ENCODE results near the gene MED14. TPM values are rescaled to one million over a fixed set of nuclear protein-coding genes. Genes with fewer than 3 reads are reported as not detected.

MED14 gene
- total and polyA plus RNA-seq, 2 of the 8 experiments (the other 6 are each of a cell fraction or from before 2014, with no cell fraction given): 79.7 to 117 TPM

- Histone ChIP-seq H4K5ac (ENCODE audit: insufficient read length, low read depth, low read length) (no peak overlapping the region), H2BK120ac (replicated peaks; ENCODE audit: low read depth, low read length) (no peak overlapping the region), H4K8ac (ENCODE audit: extremely low read depth, insufficient read depth, low read length) (no peak overlapping the region), H3K9ac (replicated peaks in 1 of 4; ENCODE audit: extremely low read depth in 1 of 4, low read depth in 3 of 4, low read length in 3 of 4) (peak overlapping the region in 1 of 4 experiments; percentile 27; a peak in 1 of 7 replicates), H3K56ac (replicated peaks; ENCODE audit: insufficient read length, low read depth, low read length) (no peak overlapping the region), H3K23me2 (ENCODE audit: low read depth, low read length) (0 out of 2 replicates have a peak, but pooled peaks cover 1% of the 10 kb centered on the region), H3K79me1 (ENCODE audit: low read depth, low read length) (no peaks in the 10 kb centered on the region), H3K4me3 (ENCODE audit: extremely low read depth in 1 of 4, insufficient read depth in 2 of 4, low read depth in 3 of 4, low read length in 4 of 4) (peak overlapping the region; percentile 62 to 95 (median 71)), H2BK12ac (ENCODE audit: low read depth, low read length) (no peak overlapping the region), H2BK20ac (ENCODE audit: low read length) (no peak overlapping the region), H3K23ac (ENCODE audit: insufficient read length) (no peak overlapping the region), H3K27ac (ENCODE audit: low read depth, low read length) (no peak overlapping the region), H3K14ac (ENCODE audit: insufficient read length) (no peak overlapping the region), H3K4me2 (ENCODE audit: insufficient read depth in 1 of 2, low read depth in 2 of 2, low read length in 2 of 2) (peak overlapping the region; percentile 70 to 90), H3K18ac (ENCODE audit: extremely low read depth, low read length) (no peak overlapping the region), H4K91ac (replicated peaks; ENCODE audit: insufficient read length, low read length) (no peak overlapping the region), H2AK5ac (ENCODE audit: low read depth, low read length) (no peak overlapping the region), H3K36me3 (ENCODE audit: control insufficient read depth in 2 of 4, insufficient read depth in 4 of 4, low read length in 3 of 4) (peaks cover 0 to 19% (median 2%) of the 10 kb centered on the region in 4 experiments; a peak in 2 of 8 replicates), H2AFZ (ENCODE audit: low read length) (no peak overlapping the region), H3K4me1 (replicated peaks in 1 of 4; ENCODE audit: control insufficient read depth in 3 of 4, insufficient read depth in 4 of 4, low read length in 3 of 4) (peaks cover 0 to 3% (median 0%) of the 10 kb centered on the region in 4 experiments; a peak in 1 of 7 replicates), H2BK15ac (ENCODE audit: low read length) (no peak overlapping the region), H3K4ac (replicated peaks; ENCODE audit: insufficient read length, low read depth, low read length) (no peak overlapping the region), H4K20me1 (replicated peaks in 1 of 2; ENCODE audit: control insufficient read depth in 1 of 2, insufficient read depth in 2 of 2, low read length in 2 of 2) (peaks cover 6% of the 10 kb centered on the region in 2 experiments), H3K9me3 (ENCODE audit: insufficient read depth in 2 of 2, low read depth in 1 of 2, low read length in 1 of 2) (no peaks in the 10 kb centered on the region), H3K27me3 (replicated peaks in 1 of 4; ENCODE audit: control insufficient read depth in 3 of 4, extremely low read depth in 1 of 4, insufficient read depth in 3 of 4, low read length in 3 of 4) (no peaks in the 10 kb centered on the region), H2BK5ac (ENCODE audit: low read depth, low read length) (no peak overlapping the region), H3K79me2 (ENCODE audit: control insufficient read depth in 1 of 2, insufficient read depth in 2 of 2, low read length in 2 of 2) (peaks cover 31 to 67% of the 10 kb centered on the region in 2 experiments)
- WGBS, 2 experiments (ENCODE audit: extremely low coverage in 1 of 2, insufficient coverage in 1 of 2, insufficient read length in 1 of 2, insufficient replicate concordance in 2 of 2, low coverage in 1 of 2, low lambda C conversion rate in 2 of 2, missing lambda C conversion rate in 1 of 2): 77% methylated on average over 2 of the region's 2 CpGs; no CpG with 5 or more reads in 1 of the 2 experiments
- DNase-seq (ENCODE audit: low read depth in 1 of 2, low spot score in 2 of 2) (no peak), FAIRE-seq (no peak)
- no peak for TF ChIP-seq CBX8 (IDR thresholded peaks at IDR 0.05; ENCODE audit: borderline replicate concordance, low read depth, low read length)
- no peak for TF ChIP-seq KDM5A (IDR thresholded peaks at IDR 0.05; ENCODE audit: low read length)
- TF ChIP-seq SP2 (IDR thresholded peaks at IDR 0.05; ENCODE audit: low read length): no peak
- TF ChIP-seq POLR2A (IDR thresholded peaks at IDR 0.05; ENCODE audit: control extremely low read depth in 1 of 2, low read depth in 2 of 2, low read length in 2 of 2): no peak
- TF ChIP-seq SP4 (IDR thresholded peaks at IDR 0.05; ENCODE audit: low read length): no peak
- no peak for TF ChIP-seq RAD21 (IDR thresholded peaks at IDR 0.05 in 1 of 2, conservative IDR thresholded peaks at IDR 0.05 in 1 of 2; ENCODE audit: low read depth in 2 of 2, low read length in 2 of 2)
- TF ChIP-seq KDM4A (IDR thresholded peaks at IDR 0.05; ENCODE audit: low read depth, low read length, severe bottlenecking): no peak
- TF ChIP-seq SAP30 (IDR thresholded peaks at IDR 0.05; ENCODE audit: insufficient read depth, insufficient replicate concordance, low read length): no peak
- no peak for TF ChIP-seq EGR1 (IDR thresholded peaks at IDR 0.05; ENCODE audit: borderline replicate concordance, low read depth, low read length)
- POLR2A ChIA-PET (ENCODE audit: partially characterized antibody): no interaction called here
- CTCF ChIA-PET (ENCODE audit: partially characterized antibody): no interaction called here
Observed at GRCh38 chrX:40733706-40734105, 1.6 kb downstream of the MED14 start.
